ENCODE measurements around the gene ERC2. TPM values are rescaled to one million over a fixed set of nuclear protein-coding genes. Genes with fewer than 3 reads are reported as not detected.

The ERC2 gene
- total RNA-seq, 1 donor: 0.36 TPM

DNA sequence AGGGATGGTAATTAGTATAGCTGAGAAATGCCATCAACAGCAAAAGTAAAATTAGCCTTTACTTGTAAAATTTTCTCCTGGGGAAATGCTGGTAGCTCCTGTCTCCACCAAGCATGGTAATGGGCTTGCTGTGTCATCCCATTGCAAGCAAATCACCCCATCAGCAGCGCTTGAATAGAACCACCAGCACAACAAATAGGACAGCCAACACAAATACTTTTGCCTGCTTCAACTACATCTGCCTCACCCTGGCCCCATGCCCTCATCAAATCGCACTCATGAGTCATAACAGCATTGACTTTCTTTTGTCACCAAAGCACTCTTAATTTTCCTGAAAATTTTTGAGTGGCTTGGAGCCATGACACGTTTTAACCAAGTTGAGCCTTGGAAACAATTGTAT lies 52.6 kb downstream of the ERC2 start:
- no peak for DNase-seq (ENCODE audit: insufficient read length, low spot score, missing footprints)
- no peak overlapping the region for H3K4me3 ChIP-seq (ENCODE audit: insufficient read depth, low read length)

DNA sequence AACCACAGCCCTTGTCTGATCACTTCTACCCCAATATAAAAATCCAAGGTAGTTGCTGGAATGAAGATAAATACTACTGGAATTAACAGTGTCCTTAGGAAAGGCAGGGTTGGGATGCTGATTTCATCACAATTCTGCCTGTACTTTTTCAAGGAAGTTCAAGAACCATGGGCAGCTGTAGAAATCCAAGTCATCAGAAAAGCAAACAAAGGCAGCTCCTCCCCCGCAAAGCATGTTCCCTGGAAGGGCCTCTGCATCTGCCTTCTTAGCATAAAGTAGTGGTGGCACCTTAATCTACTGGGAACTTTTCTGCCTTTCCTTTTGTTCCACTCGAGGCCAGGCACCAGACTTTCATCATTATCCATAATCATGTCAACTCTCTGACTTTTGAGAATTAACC lies 54.4 kb downstream of the ERC2 start:
- Histone ChIP-seq H3K9me3 (ENCODE audit: low read depth, low read length) (no peaks in the 10 kb centered on the region), H3K27ac (ENCODE audit: low read depth, low read length) (no peak overlapping the region), H3K4me3 (ENCODE audit: insufficient read depth, low read length) (no peak overlapping the region), H2AFZ (ENCODE audit: low read length) (no peak overlapping the region), H3K4me2 (ENCODE audit: insufficient read depth, low read length) (no peak overlapping the region), H4K20me1 (ENCODE audit: insufficient read depth, low read length) (no peaks in the 10 kb centered on the region), H3K79me2 (ENCODE audit: insufficient read depth, low read length) (no peaks in the 10 kb centered on the region), H3K27me3 (ENCODE audit: insufficient read depth, low read length) (no peaks in the 10 kb centered on the region), H3K4me1 (ENCODE audit: insufficient read depth, low read length) (no peaks in the 10 kb centered on the region), H3K36me3 (ENCODE audit: insufficient read depth, low read length) (no peaks in the 10 kb centered on the region)
- DNase-seq (ENCODE audit: insufficient read length, low spot score, missing footprints): no peak
- TF ChIP-seq, protein P1, sequence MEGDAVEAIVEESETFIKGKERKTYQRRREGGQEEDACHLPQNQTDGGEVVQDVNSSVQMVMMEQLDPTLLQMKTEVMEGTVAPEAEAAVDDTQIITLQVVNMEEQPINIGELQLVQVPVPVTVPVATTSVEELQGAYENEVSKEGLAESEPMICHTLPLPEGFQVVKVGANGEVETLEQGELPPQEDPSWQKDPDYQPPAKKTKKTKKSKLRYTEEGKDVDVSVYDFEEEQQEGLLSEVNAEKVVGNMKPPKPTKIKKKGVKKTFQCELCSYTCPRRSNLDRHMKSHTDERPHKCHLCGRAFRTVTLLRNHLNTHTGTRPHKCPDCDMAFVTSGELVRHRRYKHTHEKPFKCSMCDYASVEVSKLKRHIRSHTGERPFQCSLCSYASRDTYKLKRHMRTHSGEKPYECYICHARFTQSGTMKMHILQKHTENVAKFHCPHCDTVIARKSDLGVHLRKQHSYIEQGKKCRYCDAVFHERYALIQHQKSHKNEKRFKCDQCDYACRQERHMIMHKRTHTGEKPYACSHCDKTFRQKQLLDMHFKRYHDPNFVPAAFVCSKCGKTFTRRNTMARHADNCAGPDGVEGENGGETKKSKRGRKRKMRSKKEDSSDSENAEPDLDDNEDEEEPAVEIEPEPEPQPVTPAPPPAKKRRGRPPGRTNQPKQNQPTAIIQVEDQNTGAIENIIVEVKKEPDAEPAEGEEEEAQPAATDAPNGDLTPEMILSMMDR (IDR thresholded peaks at IDR 0.05; ENCODE audit: extremely low read depth, low read depth, low read length): no peak

More for the DNA sequence above, 52.6 kb downstream of the ERC2 start:
- Histone ChIP-seq H4K20me1 (ENCODE audit: insufficient read depth, low read length) (no peaks in the 10 kb centered on the region), H2AFZ (ENCODE audit: low read length) (no peak overlapping the region), H3K27ac (ENCODE audit: low read depth, low read length) (no peak overlapping the region), H3K27me3 (ENCODE audit: insufficient read depth, low read length) (no peaks in the 10 kb centered on the region), H3K9me3 (ENCODE audit: low read depth, low read length) (no peaks in the 10 kb centered on the region), H3K4me1 (ENCODE audit: insufficient read depth, low read length) (no peaks in the 10 kb centered on the region), H3K36me3 (ENCODE audit: insufficient read depth, low read length) (no peaks in the 10 kb centered on the region), H3K4me2 (ENCODE audit: insufficient read depth, low read length) (no peak overlapping the region), H3K79me2 (ENCODE audit: insufficient read depth, low read length) (no peaks in the 10 kb centered on the region)
- TF ChIP-seq, protein P1 (IDR thresholded peaks at IDR 0.05; ENCODE audit: extremely low read depth, low read depth, low read length): no peak

DNA sequence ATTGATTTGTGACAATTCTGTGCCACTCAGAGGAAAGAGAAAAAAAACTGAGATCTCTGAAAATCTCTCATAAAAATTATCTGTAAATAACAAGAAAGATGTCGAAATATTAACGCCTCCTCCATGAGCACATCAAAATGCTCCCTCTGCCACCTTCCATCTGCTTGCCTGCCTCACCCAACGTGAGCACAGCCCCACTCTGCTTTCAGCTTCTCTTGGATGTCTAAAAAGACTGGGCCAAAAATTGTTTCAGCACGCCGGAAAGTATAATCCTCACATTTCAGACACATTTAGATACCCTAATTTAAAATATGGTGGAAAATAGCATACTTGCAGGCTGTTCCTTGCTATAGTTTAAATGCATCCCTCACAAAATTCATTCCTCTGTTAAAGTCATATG lies 57.1 kb downstream of the ERC2 start:
- Histone ChIP-seq H3K27me3 (ENCODE audit: insufficient read depth, low read length) (no peaks in the 10 kb centered on the region), H3K79me2 (ENCODE audit: insufficient read depth, low read length) (no peaks in the 10 kb centered on the region), H3K4me1 (ENCODE audit: insufficient read depth, low read length) (no peaks in the 10 kb centered on the region), H3K9me3 (ENCODE audit: low read depth, low read length) (no peaks in the 10 kb centered on the region), H3K4me2 (ENCODE audit: insufficient read depth, low read length) (no peak overlapping the region), H2AFZ (ENCODE audit: low read length) (no peak overlapping the region), H3K36me3 (ENCODE audit: insufficient read depth, low read length) (no peaks in the 10 kb centered on the region), H3K27ac (ENCODE audit: low read depth, low read length) (no peak overlapping the region), H3K4me3 (ENCODE audit: insufficient read depth, low read length) (no peak overlapping the region), H4K20me1 (ENCODE audit: insufficient read depth, low read length) (no peaks in the 10 kb centered on the region)
- TF ChIP-seq, protein P1 (IDR thresholded peaks at IDR 0.05; ENCODE audit: extremely low read depth, low read depth, low read length): no peak
- DNase-seq (ENCODE audit: insufficient read length, low spot score, missing footprints): no peak

DNA sequence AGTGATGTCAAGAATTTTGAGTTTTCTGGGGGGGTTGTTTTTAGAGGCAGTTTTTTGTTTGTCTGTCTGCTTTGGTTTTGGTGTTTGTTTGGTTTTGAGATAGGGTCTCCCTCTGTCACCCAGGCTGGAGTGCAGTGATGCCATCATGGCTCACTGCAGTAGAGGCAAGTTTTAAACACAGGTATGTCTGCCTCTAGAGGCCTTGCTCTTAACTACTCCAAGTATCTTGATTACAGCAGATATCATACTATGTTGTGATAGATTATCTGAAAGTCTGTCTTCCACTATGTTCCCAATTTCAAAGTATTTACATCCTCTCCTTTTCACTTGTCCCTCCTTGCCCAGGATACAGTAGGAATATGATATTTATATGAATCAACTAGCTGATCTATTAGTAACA lies 57.7 kb downstream of the ERC2 start:
- Histone ChIP-seq H3K4me1 (ENCODE audit: insufficient read depth, low read length) (no peaks in the 10 kb centered on the region), H4K20me1 (ENCODE audit: insufficient read depth, low read length) (no peaks in the 10 kb centered on the region), H2AFZ (ENCODE audit: low read length) (no peak overlapping the region), H3K36me3 (ENCODE audit: insufficient read depth, low read length) (no peaks in the 10 kb centered on the region), H3K9me3 (ENCODE audit: low read depth, low read length) (no peaks in the 10 kb centered on the region), H3K4me3 (ENCODE audit: insufficient read depth, low read length) (no peak overlapping the region), H3K27me3 (ENCODE audit: insufficient read depth, low read length) (no peaks in the 10 kb centered on the region), H3K79me2 (ENCODE audit: insufficient read depth, low read length) (no peaks in the 10 kb centered on the region), H3K4me2 (ENCODE audit: insufficient read depth, low read length) (no peak overlapping the region), H3K27ac (ENCODE audit: low read depth, low read length) (no peak overlapping the region)
- DNase-seq (ENCODE audit: insufficient read length, low spot score, missing footprints): no peak
- TF ChIP-seq, protein P1 (IDR thresholded peaks at IDR 0.05; ENCODE audit: extremely low read depth, low read depth, low read length): no peak

Data from osteoblast (primary cell).